ENCODE results near the gene POLD2. TPM values are rescaled to one million over a fixed set of nuclear protein-coding genes. Genes with fewer than 3 reads are reported as not detected.

The POLD2 gene
- total RNA-seq, 1 donor from 2014 or later = 103 TPM

DNA sequence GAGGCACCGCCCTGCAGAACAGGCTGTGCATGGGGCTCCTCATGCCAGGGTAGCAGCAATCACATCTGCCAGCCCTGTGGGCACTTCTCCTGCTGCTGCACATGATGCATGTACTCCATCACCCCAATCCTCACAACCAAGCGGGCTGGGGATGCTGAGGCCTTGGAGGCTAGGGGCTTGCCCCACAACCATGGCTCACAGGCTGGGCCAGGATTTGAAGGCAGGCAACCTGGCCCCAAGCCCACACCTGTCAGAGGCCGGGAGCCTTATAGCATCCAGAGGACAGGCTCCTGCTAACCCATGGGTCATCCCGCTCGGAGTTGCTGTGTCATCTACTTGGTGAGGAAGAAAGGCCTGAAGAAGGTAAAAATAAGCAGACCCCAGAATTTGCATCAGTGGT is 43.2 kb downstream of the POLD2 start:
- no peak for FAIRE-seq

GRCh38 chr7:44079331-44080021 is 43.9 kb downstream of the POLD2 start:
- DNase-seq (ENCODE audit: low read depth) = no peak
- FAIRE-seq = no peak
- TF ChIP-seq, protein P1, sequence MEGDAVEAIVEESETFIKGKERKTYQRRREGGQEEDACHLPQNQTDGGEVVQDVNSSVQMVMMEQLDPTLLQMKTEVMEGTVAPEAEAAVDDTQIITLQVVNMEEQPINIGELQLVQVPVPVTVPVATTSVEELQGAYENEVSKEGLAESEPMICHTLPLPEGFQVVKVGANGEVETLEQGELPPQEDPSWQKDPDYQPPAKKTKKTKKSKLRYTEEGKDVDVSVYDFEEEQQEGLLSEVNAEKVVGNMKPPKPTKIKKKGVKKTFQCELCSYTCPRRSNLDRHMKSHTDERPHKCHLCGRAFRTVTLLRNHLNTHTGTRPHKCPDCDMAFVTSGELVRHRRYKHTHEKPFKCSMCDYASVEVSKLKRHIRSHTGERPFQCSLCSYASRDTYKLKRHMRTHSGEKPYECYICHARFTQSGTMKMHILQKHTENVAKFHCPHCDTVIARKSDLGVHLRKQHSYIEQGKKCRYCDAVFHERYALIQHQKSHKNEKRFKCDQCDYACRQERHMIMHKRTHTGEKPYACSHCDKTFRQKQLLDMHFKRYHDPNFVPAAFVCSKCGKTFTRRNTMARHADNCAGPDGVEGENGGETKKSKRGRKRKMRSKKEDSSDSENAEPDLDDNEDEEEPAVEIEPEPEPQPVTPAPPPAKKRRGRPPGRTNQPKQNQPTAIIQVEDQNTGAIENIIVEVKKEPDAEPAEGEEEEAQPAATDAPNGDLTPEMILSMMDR (IDR thresholded peaks at IDR 0.05; ENCODE audit: insufficient read depth, low read length, severe bottlenecking) = no peak
- Histone ChIP-seq H3K4me3 (ENCODE audit: low read depth, low read length) (no peak overlapping the region), H3K27me3 (ENCODE audit: control insufficient read depth, insufficient read depth, low read length) (no peaks in the 10 kb centered on the region), H3K36me3 (ENCODE audit: control insufficient read depth, insufficient read depth, low read length) (peaks cover 18% of the 10 kb centered on the region)

More for the DNA sequence above, 43.2 kb downstream of the POLD2 start:
- TF ChIP-seq, protein P1 (IDR thresholded peaks at IDR 0.05; ENCODE audit: insufficient read depth, low read length, severe bottlenecking) = no peak
- Histone ChIP-seq H3K36me3 (ENCODE audit: control insufficient read depth, insufficient read depth, low read length) (peaks cover 18% of the 10 kb centered on the region), H3K27me3 (ENCODE audit: control insufficient read depth, insufficient read depth, low read length) (no peaks in the 10 kb centered on the region), H3K4me3 (ENCODE audit: low read depth, low read length) (no peak overlapping the region)
- no peak for DNase-seq (ENCODE audit: low read depth)

DNA sequence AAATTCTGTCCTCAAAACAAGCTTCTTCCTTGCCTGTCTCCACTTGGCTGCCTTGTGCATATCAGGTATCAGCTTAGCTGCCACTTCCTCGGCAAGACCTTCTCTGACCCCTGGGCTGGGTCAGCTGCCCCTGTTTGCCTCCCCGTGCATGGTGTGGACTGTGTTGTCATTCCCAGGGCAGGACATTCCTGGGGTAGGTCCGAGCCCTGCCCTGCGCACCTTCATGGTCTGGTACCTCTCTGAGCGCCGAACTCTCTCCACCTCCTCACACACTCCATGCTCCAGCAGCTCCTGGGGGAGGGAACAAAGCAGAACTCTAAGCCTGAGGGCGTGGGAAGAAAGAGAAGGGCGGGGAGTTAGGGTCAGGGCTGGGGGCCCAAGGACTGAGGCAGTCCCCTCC is 44.8 kb downstream of the POLD2 start:
- no peak for FAIRE-seq
- Histone ChIP-seq H3K36me3 (ENCODE audit: control insufficient read depth, insufficient read depth, low read length) (peaks cover 23% of the 10 kb centered on the region), H3K4me3 (ENCODE audit: low read depth, low read length) (no peak overlapping the region), H3K27me3 (ENCODE audit: control insufficient read depth, insufficient read depth, low read length) (no peaks in the 10 kb centered on the region)
- TF ChIP-seq, protein P1 (IDR thresholded peaks at IDR 0.05; ENCODE audit: insufficient read depth, low read length, severe bottlenecking) = no peak
- no peak for DNase-seq (ENCODE audit: low read depth)

DNA sequence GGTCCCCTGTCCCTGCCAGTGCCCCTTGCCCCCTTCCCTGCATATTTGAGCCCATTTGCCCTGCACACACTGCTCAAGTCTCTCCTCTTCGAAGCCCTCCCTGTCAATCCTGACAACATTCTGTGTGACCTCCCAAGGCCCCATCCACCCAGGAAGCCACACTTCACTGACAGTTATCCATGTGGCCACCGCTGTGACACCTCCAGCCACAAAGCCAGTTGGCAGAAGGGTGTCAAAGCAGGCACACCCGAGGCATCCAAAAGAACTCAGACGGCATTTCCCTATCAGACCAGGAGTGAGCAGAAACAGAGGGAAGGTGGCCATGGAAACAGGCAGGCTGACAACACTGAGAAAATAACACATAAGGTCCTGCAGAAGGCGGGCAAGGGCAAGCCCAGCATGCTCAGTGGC is 45.7 kb downstream of the POLD2 start:
- no peak for FAIRE-seq
- Histone ChIP-seq H3K27me3 (ENCODE audit: control insufficient read depth, insufficient read depth, low read length) (no peaks in the 10 kb centered on the region), H3K36me3 (ENCODE audit: control insufficient read depth, insufficient read depth, low read length) (peaks cover 30% of the 10 kb centered on the region), H3K4me3 (ENCODE audit: low read depth, low read length) (no peak overlapping the region)
- no peak for DNase-seq (ENCODE audit: low read depth)
- TF ChIP-seq, protein P1 (IDR thresholded peaks at IDR 0.05; ENCODE audit: insufficient read depth, low read length, severe bottlenecking) = no peak

GRCh38 chr7:44077061-44077460 is 46.3 kb downstream of the POLD2 start:
- H3K27me3 ChIP-seq (ENCODE audit: control insufficient read depth, insufficient read depth, low read length) = no peaks in the 10 kb centered on the region
- H3K36me3 ChIP-seq (ENCODE audit: control insufficient read depth, insufficient read depth, low read length) = peaks cover 30% of the 10 kb centered on the region
- FAIRE-seq (no peak), DNase-seq (ENCODE audit: low read depth) (no peak)
- H3K4me3 ChIP-seq (ENCODE audit: low read depth, low read length) = no peak overlapping the region
- TF ChIP-seq, protein P1 (IDR thresholded peaks at IDR 0.05; ENCODE audit: insufficient read depth, low read length, severe bottlenecking) = no peak

All from bronchial epithelial cell (primary cell).